Effector memory CD8-positive, alpha-beta T cell (primary cell): Measurements from ENCODE around the gene SNF8.
A peak's percentile ranks its signal among the peaks of the same experiment; 100 is the strongest.

ENCODE experiments used
- ATAC-seq: fragments of 150-1000 bp; cut with Tn5 transposase; replicated peaks from 2 replicates; pipeline ENCODE4 v1.10.0; 2021; ENCODE audit warnings: mild to moderate bottlenecking, moderate library complexity
- DNase-seq, 3 experiments: peaks; one replicate each; pipeline ENCODE4 v3.0.0; 2021
- H3K27ac Mint-ChIP-seq, 2 donors: one replicate each; pipeline ENCODE4 v1.8.0; 2022; ENCODE audit warnings: mild to moderate bottlenecking in 2 of 2, mixed read lengths in 2 of 2, moderate library complexity in 2 of 2
- H3K27me3 Mint-ChIP-seq, 2 donors: one replicate each; pipeline ENCODE4 v1.8.0; 2022; ENCODE audit warnings: mixed read lengths in 2 of 2
- H3K36me3 Mint-ChIP-seq: one replicate; pipeline ENCODE4 v1.8.0; 2022; ENCODE audit warnings: mild to moderate bottlenecking, moderate library complexity, mixed read lengths; ENCODE audit not compliant: insufficient read depth
- H3K4me1 Mint-ChIP-seq, 2 donors: one replicate each; pipeline ENCODE4 v1.8.0; 2022; ENCODE audit warnings: low read depth in 2 of 2, mixed read lengths in 2 of 2
- H3K4me3 Mint-ChIP-seq, 2 donors: one replicate each; pipeline ENCODE4 v1.8.0; 2022; ENCODE audit warnings: mild to moderate bottlenecking in 2 of 2, mixed read lengths in 2 of 2, moderate library complexity in 2 of 2
- H3K9me3 Mint-ChIP-seq, 2 donors: one replicate each; pipeline ENCODE4 v1.8.0; 2022; ENCODE audit warnings: mixed read lengths in 2 of 2

SNF8 gene

DNA sequence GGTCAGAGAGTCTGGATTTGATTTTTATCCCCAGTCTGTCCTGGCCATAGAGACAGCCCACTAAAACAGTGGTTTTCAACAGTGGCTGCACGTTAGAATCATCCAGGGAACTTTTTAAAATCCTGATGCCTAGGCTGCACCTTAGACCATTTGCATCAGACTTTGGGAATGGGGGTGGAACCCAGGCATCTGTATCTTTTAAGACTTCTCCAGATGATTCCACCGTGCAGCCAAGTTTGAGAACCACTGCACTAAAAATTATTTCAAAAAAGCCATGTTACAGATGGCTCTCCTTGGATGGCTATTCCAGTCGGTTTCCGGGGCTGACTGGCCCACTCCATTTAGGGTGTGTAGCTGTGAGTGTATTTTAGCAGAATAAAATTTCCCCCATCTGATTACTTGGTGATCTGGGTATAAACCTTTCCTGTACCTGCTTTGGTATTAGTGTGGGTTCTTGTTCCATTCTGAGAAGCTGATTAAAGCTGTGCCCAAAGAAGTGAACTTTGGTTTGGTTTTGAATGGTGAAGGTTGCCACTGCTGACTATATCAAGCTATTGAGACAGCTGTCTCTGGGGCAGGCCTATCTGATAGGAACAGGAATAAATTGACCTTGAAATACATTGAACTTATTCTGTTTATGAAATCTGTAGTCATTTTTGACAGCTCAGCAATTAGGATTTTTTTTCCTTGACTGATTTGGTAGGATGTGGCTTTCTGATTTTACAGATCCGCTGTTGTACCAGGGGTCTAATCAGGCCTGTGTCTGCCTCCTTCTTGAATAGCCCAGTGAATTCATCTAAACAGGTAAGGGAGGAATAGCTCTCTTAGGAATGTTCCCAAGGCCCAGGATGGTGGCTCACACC is 50.8 kb downstream of the SNF8 start:
- ATAC-seq (no peak), DNase-seq (no peak)
- Mint-ChIP-seq H3K4me1 (peaks cover 14 to 23% of the 10 kb centered on the region in 2 donors), H3K4me3 (peak overlapping the region; percentile 80 to 86), H3K9me3 (no peaks in the 10 kb centered on the region), H3K27me3 (no peaks in the 10 kb centered on the region), H3K36me3 (peaks cover 21% of the 10 kb centered on the region), H3K27ac (peak overlapping the region; percentile 91 to 97)

DNA sequence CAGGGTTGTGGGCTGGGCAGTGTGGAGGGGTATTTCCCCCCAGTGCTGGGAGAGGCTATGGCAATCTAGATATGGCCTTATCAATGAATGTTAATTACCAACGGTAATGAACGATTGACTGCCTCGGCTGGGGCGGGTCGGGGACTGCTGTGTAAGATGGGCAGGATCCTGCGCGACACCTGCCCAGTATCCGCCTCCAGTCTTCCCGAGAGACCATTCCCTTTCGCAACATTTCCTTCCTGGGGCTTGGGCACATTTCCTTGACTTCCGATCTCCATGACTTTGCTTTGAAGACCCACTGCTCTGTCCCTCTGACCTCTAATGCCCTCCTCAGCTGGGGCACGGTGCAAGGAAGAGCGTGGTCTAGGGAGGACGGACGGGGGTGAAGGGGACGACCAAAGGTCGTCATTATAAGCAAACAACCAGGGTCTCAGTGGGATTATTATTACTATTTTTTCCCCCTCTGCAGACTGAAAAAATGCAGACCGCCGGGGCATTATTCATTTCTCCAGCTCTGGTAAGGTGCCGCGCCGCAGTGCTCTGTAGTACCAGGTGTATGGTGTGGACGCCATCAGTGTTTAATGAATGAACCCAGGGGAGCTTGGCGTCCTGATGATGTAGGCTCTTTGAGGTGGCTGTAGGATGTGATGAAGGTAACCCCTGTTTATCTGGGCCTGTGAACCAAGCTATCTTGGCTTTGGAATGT is 51.5 kb downstream of the SNF8 start:
- Mint-ChIP-seq H3K4me3 (peak overlapping the region; percentile 80 to 86), H3K36me3 (peaks cover 21% of the 10 kb centered on the region), H3K27ac (peak overlapping the region; percentile 91 to 97), H3K27me3 (no peaks in the 10 kb centered on the region), H3K4me1 (peaks cover 14 to 23% of the 10 kb centered on the region in 2 donors), H3K9me3 (no peaks in the 10 kb centered on the region)
- no peak for ATAC-seq
- no peak for DNase-seq

DNA sequence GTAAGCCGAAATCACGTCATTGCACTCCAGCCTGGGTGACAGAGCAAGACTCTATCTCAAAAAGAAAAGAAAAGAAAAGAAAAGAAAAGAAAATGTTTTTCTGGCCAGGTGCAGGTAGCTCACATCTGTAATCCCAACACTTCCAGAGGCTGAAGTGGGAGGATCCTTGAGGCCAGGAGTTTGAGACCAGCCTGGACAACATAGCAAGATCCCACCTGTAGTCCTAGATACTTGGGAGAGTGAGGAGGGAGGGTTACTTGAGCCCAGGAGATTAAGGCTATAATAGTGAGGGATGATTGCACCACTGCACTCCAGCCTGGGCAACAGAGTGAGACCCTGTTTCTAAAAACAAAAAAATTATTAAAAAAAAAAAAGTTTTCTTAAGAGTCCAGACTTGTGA is 54.6 kb downstream of the SNF8 start:
- Mint-ChIP-seq H3K27ac (no peak overlapping the region), H3K4me3 (no peak overlapping the region), H3K4me1 (peaks cover 14 to 20% of the 10 kb centered on the region in 2 donors), H3K27me3 (no peaks in the 10 kb centered on the region), H3K36me3 (peaks cover 16% of the 10 kb centered on the region), H3K9me3 (no peaks in the 10 kb centered on the region)
- ATAC-seq (no peak), DNase-seq (no peak)

DNA sequence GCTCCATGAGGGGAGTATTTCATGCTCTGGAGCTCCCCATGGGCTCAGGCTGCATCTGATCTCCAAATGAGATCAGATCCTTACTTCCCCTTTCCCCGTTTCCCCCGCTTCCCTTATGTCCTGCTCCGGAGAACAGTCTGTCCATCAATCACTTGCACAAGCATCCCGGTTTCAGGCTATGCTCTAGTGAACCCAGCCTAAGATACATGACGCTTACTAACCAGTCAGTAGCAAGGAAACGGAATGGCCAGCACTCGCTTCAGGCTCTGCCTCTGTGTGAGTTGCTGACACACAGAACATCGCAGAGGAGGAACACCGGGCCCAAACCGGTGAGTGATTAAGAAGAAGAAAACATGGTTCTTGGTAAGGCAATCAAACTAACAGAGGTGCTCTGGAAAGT is 61.5 kb downstream of the SNF8 start:
- Mint-ChIP-seq H3K36me3 (no peaks in the 10 kb centered on the region), H3K4me1 (peaks cover 0 to 4% of the 10 kb centered on the region in 2 donors), H3K9me3 (no peaks in the 10 kb centered on the region), H3K4me3 (peak overlapping the region in 1 of 2 donors; percentile 11), H3K27me3 (no peaks in the 10 kb centered on the region), H3K27ac (no peak overlapping the region)
- no peak for DNase-seq
- no peak for ATAC-seq

DNA sequence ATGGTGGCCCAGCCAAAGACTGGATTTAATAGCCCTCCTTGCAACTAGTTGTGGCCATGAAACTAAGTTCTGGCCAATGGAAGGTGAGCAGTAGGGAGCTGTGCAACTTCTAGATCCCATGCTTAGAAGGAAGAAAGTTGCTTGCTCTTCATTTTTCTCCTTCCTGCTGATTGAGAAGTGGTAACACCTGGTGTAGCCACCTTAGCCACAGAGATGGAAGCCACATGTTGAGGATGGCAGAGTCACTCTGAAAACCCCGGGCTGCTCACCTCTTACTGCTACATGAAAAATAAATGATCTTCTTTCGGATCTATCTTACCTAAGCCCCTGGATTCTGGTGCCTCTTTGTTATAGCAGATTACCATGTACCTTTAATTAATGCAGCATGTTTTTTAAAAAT is 62.4 kb downstream of the SNF8 start:
- no peaks in the 10 kb centered on the region for H3K27me3 Mint-ChIP-seq
- no peaks in the 10 kb centered on the region for H3K9me3 Mint-ChIP-seq
- DNase-seq = no peak
- ATAC-seq = peak; percentile 59
- no peak overlapping the region for H3K27ac Mint-ChIP-seq
- no peaks in the 10 kb centered on the region for H3K36me3 Mint-ChIP-seq
- peaks cover 0 to 4% of the 10 kb centered on the region in 2 donors for H3K4me1 Mint-ChIP-seq
- no peak overlapping the region for H3K4me3 Mint-ChIP-seq
